SK-N-SH (cell line): ENCODE data around the gene DHODH. TPM values are rescaled to one million over a fixed set of nuclear protein-coding genes. Genes with fewer than 3 reads are reported as not detected.

Source experiments
- CTCF ChIA-PET: fragments of 300-600, 350-600 bp; formaldehyde crosslinking; extraction: SDS; loops from one replicate; lab custom pipeline; 2021; lab: Yijun Ruan, JAX
- POLR2A ChIA-PET: fragments of 350-600 bp; sonication (Branson Sonifier 250); formaldehyde crosslinking; extraction: SDS; loops from one replicate; lab custom pipeline; 2020; ENCODE audit warnings: antibody characterized with exemption, inconsistent platforms; lab: Yijun Ruan, JAX
- DNase-seq: peaks from one replicate; pipeline ENCODE4 v3.0.0; 2012
- H2AFZ ChIP-seq: fragments of 200-600 bp; sonication (generic); 2 replicates; pipeline ENCODE4 v1.8.1; 2016; ENCODE audit warnings: antibody characterized with exemption, mild to moderate bottlenecking, low read depth
- H3F3A ChIP-seq: fragments of 200-600 bp; sonication (generic); replicated peaks from 2 replicates; pipeline ENCODE3; 2016; ENCODE audit warnings: antibody characterized with exemption, mild to moderate bottlenecking; ENCODE audit not compliant: insufficient read depth
- H3K27ac ChIP-seq, 2 experiments: fragments of 200-500 bp in 1 of 2; fragments of 200-600 bp in 1 of 2; sonication (Bioruptor generic) in 1 of 2; sonication (generic), shearing (Covaris generic) in 1 of 2; 2 replicates each; pipeline versions ENCODE4 v1.5.1 to v1.6.1; 2014 to 2016; ENCODE audit warnings: low read depth in 2 of 2, inconsistent platforms in 1 of 2, low read length in 1 of 2, mild to moderate bottlenecking in 1 of 2, mixed read lengths in 1 of 2
- H3K27me3 ChIP-seq: fragments of 200-600 bp; sonication (generic), shearing (Covaris generic); 2 replicates; pipeline ENCODE4 v1.6.1; 2016; ENCODE audit warnings: mixed run types; ENCODE audit not compliant: insufficient read depth
- H3K36me3 ChIP-seq, 2 experiments: fragments of 200-500 bp in 1 of 2; fragments of 200-600 bp in 1 of 2; sonication (Bioruptor generic) in 1 of 2; sonication (generic) in 1 of 2; replicated peaks in 1 of 2; 2 replicates each; pipeline versions ENCODE3 to v1.5.1; 2014 to 2016; ENCODE audit warnings: low read length in 1 of 2, mild to moderate bottlenecking in 1 of 2; ENCODE audit not compliant: insufficient read depth in 2 of 2, control insufficient read depth in 1 of 2
- H3K4me1 ChIP-seq, 2 experiments: fragments of 200-500 bp in 1 of 2; fragments of 200-600 bp in 1 of 2; sonication (Bioruptor generic) in 1 of 2; sonication (generic), shearing (Covaris generic) in 1 of 2; 2 replicates each; pipeline versions ENCODE4 v1.5.1 to v1.6.1; 2014 to 2016; ENCODE audit warnings: low read depth in 1 of 2, low read length in 1 of 2, mixed run types in 1 of 2; ENCODE audit not compliant: insufficient read depth in 2 of 2, control insufficient read depth in 1 of 2
- H3K4me2 ChIP-seq: fragments of 200-600 bp; sonication (generic), shearing (Covaris generic); 2 replicates; pipeline ENCODE4 v1.6.1; 2017; ENCODE audit warnings: mixed run types
- H3K4me3 ChIP-seq, 2 experiments: fragments of 200-500 bp in 1 of 2; fragments of 200-600 bp in 1 of 2; sonication (Bioruptor generic) in 1 of 2; sonication (generic), shearing (Covaris generic) in 1 of 2; 2 replicates each; pipeline versions ENCODE4 v1.5.1 to v1.8.1; 2014 to 2016; ENCODE audit warnings: low read depth in 2 of 2, inconsistent platforms in 1 of 2, low read length in 1 of 2, mild to moderate bottlenecking in 1 of 2, mixed read lengths in 1 of 2, moderate library complexity in 1 of 2
- H3K79me2 ChIP-seq: fragments of 200-600 bp; sonication (generic); 2 replicates; pipeline ENCODE4 v1.8.1; 2017; ENCODE audit warnings: mild to moderate bottlenecking; ENCODE audit not compliant: insufficient read depth
- H3K9ac ChIP-seq: fragments of 200-600 bp; sonication (generic); 2 replicates; pipeline ENCODE4 v1.6.1; 2017; ENCODE audit warnings: mixed run types
- H3K9me2 ChIP-seq: fragments of 200-600 bp; sonication (generic); 2 replicates; pipeline ENCODE4 v1.6.1; 2017; ENCODE audit warnings: mixed run types
- H3K9me3 ChIP-seq: fragments of 200-600 bp; sonication (generic); 2 replicates; pipeline ENCODE4 v1.6.1; 2017; ENCODE audit warnings: mixed run types, mild to moderate bottlenecking, moderate library complexity
- H4K20me1 ChIP-seq: fragments of 200-600 bp; sonication (generic); 2 replicates; pipeline ENCODE4 v1.6.1; 2017; ENCODE audit warnings: mild to moderate bottlenecking, mixed run types; ENCODE audit not compliant: insufficient read depth
- CHD2 ChIP-seq: fragments of 150-350 bp; IDR thresholded peaks from 2 replicates; pipeline ENCODE4 v1.6.1; 2018; ENCODE audit warnings: low read length; ENCODE audit not compliant: partially characterized antibody
- ELF1 ChIP-seq: IDR thresholded peaks from 2 replicates; pipeline ENCODE4 v1.4.0; 2012
- FOXJ3 ChIP-seq: sonication (generic); formaldehyde crosslinking; IDR thresholded peaks from 2 replicates; pipeline ENCODE4 v1.5.1; 2020; ENCODE audit warnings: mild to moderate bottlenecking, missing genetic modification reagents
- GATA2 ChIP-seq: sonication (generic); formaldehyde crosslinking; IDR thresholded peaks from 2 replicates; pipeline ENCODE4 v1.5.0; 2020; ENCODE audit warnings: mild to moderate bottlenecking, missing genetic modification reagents
- JUND ChIP-seq: IDR thresholded peaks from 2 replicates; pipeline ENCODE4 v1.4.0; 2012
- MEF2A ChIP-seq: IDR thresholded peaks from 2 replicates; pipeline ENCODE4 v1.4.0; 2012; ENCODE audit warnings: low read depth, borderline replicate concordance
- MXI1 ChIP-seq: IDR thresholded peaks from 2 replicates; pipeline ENCODE4 v1.6.1; 2012; ENCODE audit warnings: mild to moderate bottlenecking, low read depth, low read length, improper control_type of control experiment
- NFIC ChIP-seq: IDR thresholded peaks from 2 replicates; pipeline ENCODE4 v1.4.0; 2012; ENCODE audit warnings: borderline replicate concordance
- POLR2AphosphoS5 ChIP-seq: IDR thresholded peaks from 2 replicates; pipeline ENCODE4 v1.6.1; 2012; ENCODE audit warnings: low read depth, low read length
- RFX5 ChIP-seq: IDR thresholded peaks from 2 replicates; pipeline ENCODE4 v1.6.1; 2012; ENCODE audit warnings: mild to moderate bottlenecking, improper control_type of control experiment, low read length
- RXRA ChIP-seq: IDR thresholded peaks from 2 replicates; pipeline ENCODE4 v1.4.0; 2012; ENCODE audit warnings: low read depth, mild to moderate bottlenecking, borderline replicate concordance
- SIN3A ChIP-seq: IDR thresholded peaks from 2 replicates; pipeline ENCODE4 v1.6.1; 2012; ENCODE audit warnings: low read depth, mild to moderate bottlenecking, low read length, moderate library complexity, borderline replicate concordance
- TEAD4 ChIP-seq: IDR thresholded peaks from 2 replicates; pipeline ENCODE4 v1.4.0; 2012; ENCODE audit warnings: mild to moderate bottlenecking, borderline replicate concordance; ENCODE audit not compliant: insufficient read depth
- YY1 ChIP-seq: IDR thresholded peaks from 2 replicates; pipeline ENCODE4 v1.4.0; 2012; ENCODE audit warnings: low read depth, mild to moderate bottlenecking
- WGBS: methylation state at CpG from one replicate; pipeline ENCODE4 v1.1.6; 2017; ENCODE audit warnings: low lambda C conversion rate; 5-methylcytosine and 5-hydroxymethylcytosine counted together
- polyA plus RNA-seq, 3 experiments: library from polyadenylated mRNA; depleted of rRNA; stranded (reverse); fragments of >200 nt; gene quantifications; 2 replicates each; pipeline ENCODE4 v1.2.3, GENCODE V29; 2012
- TF ChIP-seq, protein P1 (sequence below): fragments of 200-600 bp; sonication (generic); IDR thresholded peaks from 2 replicates; pipeline ENCODE4 v1.6.1; 2017; ENCODE audit warnings: antibody characterized with exemption, mild to moderate bottlenecking, moderate library complexity
- TF ChIP-seq, protein P2 (sequence below): IDR thresholded peaks from 2 replicates; pipeline ENCODE4 v1.4.0; 2012; ENCODE audit warnings: low read depth
- TF ChIP-seq, protein P3 (sequence below): IDR thresholded peaks from 2 replicates; pipeline ENCODE4 v1.4.0; 2012; ENCODE audit warnings: low read depth, borderline replicate concordance
- TF ChIP-seq, protein P4 (sequence below): IDR thresholded peaks from 2 replicates; pipeline ENCODE4 v1.4.0; 2012; ENCODE audit warnings: low read depth, borderline replicate concordance
- TF ChIP-seq, protein P5 (sequence below): fragments of 150-350 bp; IDR thresholded peaks from 2 replicates; pipeline ENCODE4 v1.6.1; 2017; ENCODE audit warnings: antibody characterized with exemption, low read length, low read depth, borderline replicate concordance
- TF ChIP-seq, protein P6 (sequence below): fragments of 150-350 bp; IDR thresholded peaks from 2 replicates; pipeline ENCODE4 v1.6.1; 2016; ENCODE audit warnings: mild to moderate bottlenecking, low read depth, low read length

DHODH gene
- polyA plus RNA-seq, 1 of the 3 experiments (the other 2 are of a cell fraction) = 10.9 TPM

DNA sequence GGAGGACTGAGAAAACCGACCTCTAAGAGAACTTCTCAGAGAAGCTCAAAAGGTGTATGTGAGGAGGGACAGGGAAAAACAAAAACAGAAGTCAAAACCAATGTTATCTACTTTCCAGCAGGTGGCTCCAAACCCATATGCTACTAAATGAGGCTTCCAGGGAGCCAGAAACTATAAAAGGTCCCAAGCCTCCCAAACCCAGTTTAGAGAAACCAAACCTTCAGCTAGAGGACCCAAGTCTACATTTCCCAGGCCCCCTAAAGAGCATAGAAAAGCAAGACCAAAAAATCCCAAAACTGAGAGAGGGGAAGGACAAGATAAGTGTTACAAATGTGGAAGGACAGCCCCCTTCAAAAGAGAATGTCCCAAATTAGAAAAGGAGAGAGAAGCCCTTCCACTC, 58.2 kb downstream of the DHODH start (continued):
- TF ChIP-seq, protein P1, sequence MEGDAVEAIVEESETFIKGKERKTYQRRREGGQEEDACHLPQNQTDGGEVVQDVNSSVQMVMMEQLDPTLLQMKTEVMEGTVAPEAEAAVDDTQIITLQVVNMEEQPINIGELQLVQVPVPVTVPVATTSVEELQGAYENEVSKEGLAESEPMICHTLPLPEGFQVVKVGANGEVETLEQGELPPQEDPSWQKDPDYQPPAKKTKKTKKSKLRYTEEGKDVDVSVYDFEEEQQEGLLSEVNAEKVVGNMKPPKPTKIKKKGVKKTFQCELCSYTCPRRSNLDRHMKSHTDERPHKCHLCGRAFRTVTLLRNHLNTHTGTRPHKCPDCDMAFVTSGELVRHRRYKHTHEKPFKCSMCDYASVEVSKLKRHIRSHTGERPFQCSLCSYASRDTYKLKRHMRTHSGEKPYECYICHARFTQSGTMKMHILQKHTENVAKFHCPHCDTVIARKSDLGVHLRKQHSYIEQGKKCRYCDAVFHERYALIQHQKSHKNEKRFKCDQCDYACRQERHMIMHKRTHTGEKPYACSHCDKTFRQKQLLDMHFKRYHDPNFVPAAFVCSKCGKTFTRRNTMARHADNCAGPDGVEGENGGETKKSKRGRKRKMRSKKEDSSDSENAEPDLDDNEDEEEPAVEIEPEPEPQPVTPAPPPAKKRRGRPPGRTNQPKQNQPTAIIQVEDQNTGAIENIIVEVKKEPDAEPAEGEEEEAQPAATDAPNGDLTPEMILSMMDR = peak; percentile 68
- TF ChIP-seq RFX5 (no peak), JUND (no peak), ELF1 (no peak), NFIC (no peak), MXI1 (no peak), TEAD4 (no peak), FOXJ3 (CRISPR knock-in tag) (no peak), SIN3A (no peak)
- TF ChIP-seq, protein P2, sequence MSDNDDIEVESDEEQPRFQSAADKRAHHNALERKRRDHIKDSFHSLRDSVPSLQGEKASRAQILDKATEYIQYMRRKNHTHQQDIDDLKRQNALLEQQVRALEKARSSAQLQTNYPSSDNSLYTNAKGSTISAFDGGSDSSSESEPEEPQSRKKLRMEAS = no peak
- TF ChIP-seq, protein P3, sequence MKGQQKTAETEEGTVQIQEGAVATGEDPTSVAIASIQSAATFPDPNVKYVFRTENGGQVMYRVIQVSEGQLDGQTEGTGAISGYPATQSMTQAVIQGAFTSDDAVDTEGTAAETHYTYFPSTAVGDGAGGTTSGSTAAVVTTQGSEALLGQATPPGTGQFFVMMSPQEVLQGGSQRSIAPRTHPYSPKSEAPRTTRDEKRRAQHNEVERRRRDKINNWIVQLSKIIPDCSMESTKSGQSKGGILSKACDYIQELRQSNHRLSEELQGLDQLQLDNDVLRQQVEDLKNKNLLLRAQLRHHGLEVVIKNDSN = no peak

DNA sequence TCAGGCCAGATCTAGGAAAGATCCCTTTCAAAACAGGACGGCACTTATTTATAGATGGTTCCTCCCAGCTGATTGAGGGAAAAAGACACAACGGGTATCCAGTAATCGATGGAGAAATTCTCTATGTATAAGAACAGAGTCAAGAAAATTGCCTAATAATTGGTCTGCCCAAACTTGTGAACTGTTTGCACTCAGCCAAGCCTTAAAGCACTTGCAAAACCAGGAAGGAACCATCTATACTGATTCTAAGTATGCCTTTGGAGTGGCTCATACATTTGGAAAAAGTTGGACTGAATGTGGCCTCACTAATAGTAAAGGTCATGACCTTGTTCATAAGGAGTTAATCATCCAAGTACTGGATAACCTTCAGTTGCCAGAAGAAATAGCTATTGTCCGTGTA, 60.4 kb downstream of the DHODH start:
- TF ChIP-seq, protein P1 = no peak
- no peak for TF ChIP-seq RFX5
- no peak for TF ChIP-seq RXRA
- TF ChIP-seq, protein P4, sequence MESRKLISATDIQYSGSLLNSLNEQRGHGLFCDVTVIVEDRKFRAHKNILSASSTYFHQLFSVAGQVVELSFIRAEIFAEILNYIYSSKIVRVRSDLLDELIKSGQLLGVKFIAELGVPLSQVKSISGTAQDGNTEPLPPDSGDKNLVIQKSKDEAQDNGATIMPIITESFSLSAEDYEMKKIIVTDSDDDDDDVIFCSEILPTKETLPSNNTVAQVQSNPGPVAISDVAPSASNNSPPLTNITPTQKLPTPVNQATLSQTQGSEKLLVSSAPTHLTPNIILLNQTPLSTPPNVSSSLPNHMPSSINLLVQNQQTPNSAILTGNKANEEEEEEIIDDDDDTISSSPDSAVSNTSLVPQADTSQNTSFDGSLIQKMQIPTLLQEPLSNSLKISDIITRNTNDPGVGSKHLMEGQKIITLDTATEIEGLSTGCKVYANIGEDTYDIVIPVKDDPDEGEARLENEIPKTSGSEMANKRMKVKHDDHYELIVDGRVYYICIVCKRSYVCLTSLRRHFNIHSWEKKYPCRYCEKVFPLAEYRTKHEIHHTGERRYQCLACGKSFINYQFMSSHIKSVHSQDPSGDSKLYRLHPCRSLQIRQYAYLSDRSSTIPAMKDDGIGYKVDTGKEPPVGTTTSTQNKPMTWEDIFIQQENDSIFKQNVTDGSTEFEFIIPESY = no peak
- TF ChIP-seq, protein P5, sequence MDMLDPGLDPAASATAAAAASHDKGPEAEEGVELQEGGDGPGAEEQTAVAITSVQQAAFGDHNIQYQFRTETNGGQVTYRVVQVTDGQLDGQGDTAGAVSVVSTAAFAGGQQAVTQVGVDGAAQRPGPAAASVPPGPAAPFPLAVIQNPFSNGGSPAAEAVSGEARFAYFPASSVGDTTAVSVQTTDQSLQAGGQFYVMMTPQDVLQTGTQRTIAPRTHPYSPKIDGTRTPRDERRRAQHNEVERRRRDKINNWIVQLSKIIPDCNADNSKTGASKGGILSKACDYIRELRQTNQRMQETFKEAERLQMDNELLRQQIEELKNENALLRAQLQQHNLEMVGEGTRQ = no peak
- TF ChIP-seq GATA2 (CRISPR knock-in tag) = no peak
- TF ChIP-seq YY1 = no peak
- TF ChIP-seq POLR2AphosphoS5 = no peak
- no peak for TF ChIP-seq CHD2
- no peak for TF ChIP-seq MEF2A
- TF ChIP-seq, protein P6, sequence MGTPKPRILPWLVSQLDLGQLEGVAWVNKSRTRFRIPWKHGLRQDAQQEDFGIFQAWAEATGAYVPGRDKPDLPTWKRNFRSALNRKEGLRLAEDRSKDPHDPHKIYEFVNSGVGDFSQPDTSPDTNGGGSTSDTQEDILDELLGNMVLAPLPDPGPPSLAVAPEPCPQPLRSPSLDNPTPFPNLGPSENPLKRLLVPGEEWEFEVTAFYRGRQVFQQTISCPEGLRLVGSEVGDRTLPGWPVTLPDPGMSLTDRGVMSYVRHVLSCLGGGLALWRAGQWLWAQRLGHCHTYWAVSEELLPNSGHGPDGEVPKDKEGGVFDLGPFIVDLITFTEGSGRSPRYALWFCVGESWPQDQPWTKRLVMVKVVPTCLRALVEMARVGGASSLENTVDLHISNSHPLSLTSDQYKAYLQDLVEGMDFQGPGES = no peak
- Histone ChIP-seq H3K79me2 (no peaks in the 10 kb centered on the region), H3K4me2 (no peak overlapping the region), H3F3A (no peaks in the 10 kb centered on the region), H3K9me2 (no peaks in the 10 kb centered on the region), H3K4me1 (no peaks in the 10 kb centered on the region), H3K9ac (no peak overlapping the region), H3K27ac (no peak overlapping the region), H3K27me3 (no peaks in the 10 kb centered on the region), H3K9me3 (no peaks in the 10 kb centered on the region), H3K36me3 (no peaks in the 10 kb centered on the region), H2AFZ (no peak overlapping the region), H3K4me3 (no peak overlapping the region), H4K20me1 (no peaks in the 10 kb centered on the region)
- ChIA-PET POLR2A (no interaction called here), CTCF (interaction anchor here (0.8 to 3.2 kb wide), 4 partner anchors 18 to 107 kb away, joined by 3 to 48 read pairs (median 3); no protein-coding TSS in a partner anchor)
- DNase-seq = no peak
- WGBS = 71% methylated on average over 4 of the region's 4 CpGs
